ENCODE results near the gene RIC3.

Gene RIC3

DNA sequence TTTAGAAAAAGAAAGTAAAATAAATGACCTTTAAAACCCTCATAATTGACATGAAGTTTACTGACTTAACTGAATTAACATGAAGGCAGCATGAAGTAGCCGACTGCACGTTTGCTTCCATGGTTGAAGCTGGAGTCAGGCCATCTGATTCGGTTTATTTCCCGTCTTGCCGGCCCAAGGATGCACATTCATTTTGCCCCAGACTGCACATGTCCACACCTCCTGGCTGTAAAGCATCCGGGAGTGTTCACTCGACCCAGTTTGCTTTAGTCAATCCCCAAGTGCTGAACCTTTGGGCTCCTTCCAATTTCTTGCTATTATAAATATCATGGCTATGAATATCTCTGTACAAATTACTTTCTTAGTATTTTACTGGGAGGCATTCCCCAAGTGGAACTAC is 105.5 kb downstream of the RIC3 start:
- Histone ChIP-seq H2BK12ac (ENCODE audit: low read length in 2 of 2) (no peak overlapping the region), H3K4me3 (ENCODE audit: insufficient read depth in 1 of 2, low read depth in 1 of 2, low read length in 2 of 2) (peak overlapping the region in 1 of 2 experiments; percentile 50), H2AK5ac (ENCODE audit: low read length, severe bottlenecking) (no peak overlapping the region), H3K4me2 (ENCODE audit: low read length, poor library complexity, severe bottlenecking) (no peak overlapping the region), H4K8ac (ENCODE audit: low read length) (no peak overlapping the region), H3K4me1 (ENCODE audit: control insufficient read depth, insufficient read depth, low read depth, low read length) (peaks cover 4% of the 10 kb centered on the region), H3K27me3 (ENCODE audit: control insufficient read depth in 1 of 2, insufficient read depth in 1 of 2, low read length in 2 of 2) (peaks cover 0 to 22% of the 10 kb centered on the region in 2 experiments), H3K14ac (ENCODE audit: low read length in 2 of 2) (no peak overlapping the region), H3K27ac (ENCODE audit: low read length, poor library complexity, severe bottlenecking) (no peak overlapping the region), H3K9me3 (ENCODE audit: control insufficient read depth, low read length) (no peaks in the 10 kb centered on the region), H3K9ac (ENCODE audit: low read length) (peak overlapping the region; percentile 34), H2BK5ac (ENCODE audit: low read depth, low read length, poor library complexity, severe bottlenecking) (no peak overlapping the region), H2BK120ac (ENCODE audit: low read depth, low read length) (no peak overlapping the region), H3K79me1 (replicated peaks; ENCODE audit: low read length, poor library complexity, severe bottlenecking) (no peaks in the 10 kb centered on the region), H4K91ac (ENCODE audit: low read length) (no peak overlapping the region), H2AFZ (ENCODE audit: low read depth, low read length) (no peak overlapping the region), H3K36me3 (ENCODE audit: control insufficient read depth in 1 of 2, insufficient read depth in 2 of 2, low read depth in 1 of 2, low read length in 2 of 2) (no peaks in the 10 kb centered on the region), H3K18ac (ENCODE audit: low read depth in 1 of 2, low read length in 2 of 2) (no peak overlapping the region), H2BK15ac (ENCODE audit: low read depth, poor library complexity, severe bottlenecking) (no peak overlapping the region), H3K4ac (ENCODE audit: low read depth in 1 of 2, low read length in 2 of 2) (no peak overlapping the region), H3K23ac (ENCODE audit: low read length in 2 of 2) (no peak overlapping the region)
- no peak for DNase-seq
- 95% methylated on average over 5 of the region's 7 CpGs for WGBS

DNA sequence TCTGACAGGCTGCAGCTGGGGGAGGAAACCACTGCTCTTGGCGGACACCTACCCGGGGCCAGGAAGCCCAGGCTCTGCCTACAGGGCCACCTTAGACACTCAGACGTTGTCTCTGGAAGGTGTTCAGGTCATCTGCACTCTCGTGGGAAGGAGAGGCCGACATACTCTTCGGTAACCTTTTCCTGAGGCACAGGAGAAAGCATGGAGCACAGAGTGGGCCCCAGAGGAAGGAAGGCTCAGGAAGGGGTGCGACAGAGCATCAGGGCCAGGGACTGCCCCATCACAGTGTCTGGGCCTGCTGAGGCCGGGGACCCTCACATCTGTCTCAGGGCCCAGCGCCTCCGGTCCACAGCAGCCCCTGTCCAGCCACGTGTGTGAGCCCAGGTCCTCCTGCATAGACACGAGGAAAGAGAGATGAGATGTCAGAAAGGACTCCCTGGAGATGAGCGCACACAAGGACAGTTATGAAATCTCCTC is 106.0 kb downstream of the RIC3 start:
- Histone ChIP-seq H2BK12ac (ENCODE audit: low read length in 2 of 2) (no peak overlapping the region), H3K18ac (ENCODE audit: low read depth in 1 of 2, low read length in 2 of 2) (no peak overlapping the region), H2AFZ (ENCODE audit: low read depth, low read length) (no peak overlapping the region), H3K23ac (ENCODE audit: low read length in 2 of 2) (no peak overlapping the region), H3K27me3 (ENCODE audit: control insufficient read depth in 1 of 2, insufficient read depth in 1 of 2, low read length in 2 of 2) (peaks cover 0 to 22% of the 10 kb centered on the region in 2 experiments), H3K14ac (ENCODE audit: low read length in 2 of 2) (no peak overlapping the region), H3K9ac (ENCODE audit: low read length) (peak overlapping the region; percentile 34), H3K4ac (ENCODE audit: low read depth in 1 of 2, low read length in 2 of 2) (no peak overlapping the region), H3K79me1 (replicated peaks; ENCODE audit: low read length, poor library complexity, severe bottlenecking) (no peaks in the 10 kb centered on the region), H3K4me1 (ENCODE audit: control insufficient read depth, insufficient read depth, low read depth, low read length) (no peaks in the 10 kb centered on the region), H2BK5ac (ENCODE audit: low read depth, low read length, poor library complexity, severe bottlenecking) (no peak overlapping the region), H3K4me2 (ENCODE audit: low read length, poor library complexity, severe bottlenecking) (no peak overlapping the region), H3K36me3 (ENCODE audit: control insufficient read depth in 1 of 2, insufficient read depth in 2 of 2, low read depth in 1 of 2, low read length in 2 of 2) (no peaks in the 10 kb centered on the region), H3K27ac (ENCODE audit: low read length, poor library complexity, severe bottlenecking) (no peak overlapping the region), H2BK15ac (ENCODE audit: low read depth, poor library complexity, severe bottlenecking) (no peak overlapping the region), H3K4me3 (ENCODE audit: insufficient read depth in 1 of 2, low read depth in 1 of 2, low read length in 2 of 2) (peak overlapping the region in 1 of 2 experiments; percentile 50), H4K91ac (ENCODE audit: low read length) (no peak overlapping the region), H2AK5ac (ENCODE audit: low read length, severe bottlenecking) (no peak overlapping the region), H4K8ac (ENCODE audit: low read length) (no peak overlapping the region), H2BK120ac (ENCODE audit: low read depth, low read length) (no peak overlapping the region), H3K9me3 (ENCODE audit: control insufficient read depth, low read length) (no peaks in the 10 kb centered on the region)
- 88% methylated on average over 12 of the region's 13 CpGs for WGBS
- no peak for DNase-seq

DNA sequence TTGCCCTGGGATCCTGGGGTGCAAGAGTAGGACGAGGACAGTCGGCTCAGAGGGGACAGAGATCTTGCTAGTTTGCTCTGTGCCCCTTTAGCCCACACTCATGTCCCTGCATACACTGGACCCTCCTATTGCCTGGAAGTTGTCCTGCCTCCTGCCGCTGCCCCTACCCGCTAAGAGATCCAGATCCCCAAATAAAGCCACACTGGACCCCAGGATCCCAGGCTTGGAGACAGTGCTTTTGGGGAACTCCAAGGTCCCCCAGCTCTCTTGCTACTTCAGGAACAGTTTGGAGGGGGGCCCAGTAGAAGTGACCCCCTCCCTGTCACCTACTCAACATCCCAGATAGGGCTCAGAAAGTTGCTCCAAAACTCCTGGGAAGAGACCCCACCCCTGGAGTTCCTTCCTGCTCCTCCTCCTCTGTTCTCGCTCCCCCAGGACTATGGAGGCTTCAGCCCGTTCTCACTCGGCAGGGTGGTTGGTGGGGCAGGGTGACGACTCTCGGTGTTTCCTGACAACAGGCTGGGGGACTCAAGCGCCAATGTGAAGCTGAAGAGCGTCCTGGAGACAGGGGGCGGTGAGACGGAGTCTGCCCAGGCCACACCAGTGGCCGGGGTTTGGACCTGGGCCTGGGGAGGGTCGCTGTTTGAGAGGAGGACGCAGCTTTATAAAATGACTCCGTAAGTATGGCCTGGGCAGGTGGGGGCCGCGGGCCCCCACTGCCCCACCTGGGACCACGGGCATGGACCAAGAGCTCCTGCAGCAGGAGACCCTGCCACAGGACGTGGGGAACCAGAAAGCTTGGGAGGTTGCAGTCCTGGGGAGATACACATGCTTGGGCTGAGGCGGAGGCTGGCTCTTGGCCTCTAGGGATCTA is 107.0 kb downstream of the RIC3 start:
- Histone ChIP-seq H3K36me3 (ENCODE audit: control insufficient read depth in 1 of 2, insufficient read depth in 2 of 2, low read depth in 1 of 2, low read length in 2 of 2) (no peaks in the 10 kb centered on the region), H3K4ac (ENCODE audit: low read depth in 1 of 2, low read length in 2 of 2) (no peak overlapping the region)
- 86% methylated on average over 22 of the region's 22 CpGs for WGBS

DNA sequence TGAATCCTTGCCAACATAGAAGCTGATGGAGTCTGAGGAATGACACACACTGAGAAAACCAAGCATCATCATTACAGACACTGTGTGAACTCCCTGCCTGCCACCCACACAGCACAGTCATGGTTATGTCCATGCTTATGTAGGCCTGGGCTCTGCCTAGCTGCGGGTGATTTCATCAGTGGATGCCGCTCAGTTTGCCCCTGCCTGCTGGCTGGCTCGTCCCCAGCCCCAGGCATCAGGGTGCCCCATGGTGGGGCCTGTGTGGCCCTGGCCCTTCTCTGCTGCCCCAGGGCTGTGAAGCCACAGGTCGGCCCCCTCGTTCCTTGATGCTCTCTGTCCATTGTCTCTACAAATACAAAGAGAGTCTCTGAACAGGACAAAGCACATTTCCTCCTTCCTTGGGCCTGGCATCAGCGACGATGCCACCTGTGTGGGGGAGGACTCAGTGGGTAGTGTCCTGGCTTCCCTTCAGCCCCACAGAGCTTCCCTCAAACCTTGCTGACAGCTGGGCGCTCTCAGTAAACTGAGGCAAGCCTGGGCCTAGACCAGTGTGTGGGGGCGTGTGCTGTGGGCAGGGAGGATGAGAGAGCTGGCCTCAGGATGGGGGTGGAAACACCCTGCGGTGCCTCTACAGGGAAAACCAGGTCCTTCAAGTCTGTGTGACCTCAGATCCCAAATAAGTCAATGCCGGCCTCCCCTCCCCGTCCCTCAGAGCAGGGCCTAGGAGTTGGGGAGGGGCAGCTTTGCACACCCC is 107.8 kb downstream of the RIC3 start:
- Histone ChIP-seq H2AFZ (ENCODE audit: low read depth, low read length) (no peak overlapping the region), H3K4ac (ENCODE audit: low read depth in 1 of 2, low read length in 2 of 2) (peak overlapping the region in 1 of 2 experiments; percentile 13), H3K27me3 (ENCODE audit: control insufficient read depth in 1 of 2, insufficient read depth in 1 of 2, low read length in 2 of 2) (peaks cover 0 to 7% of the 10 kb centered on the region in 2 experiments), H2BK5ac (ENCODE audit: low read depth, low read length, poor library complexity, severe bottlenecking) (no peak overlapping the region), H3K4me1 (ENCODE audit: control insufficient read depth, insufficient read depth, low read depth, low read length) (no peaks in the 10 kb centered on the region), H2BK15ac (ENCODE audit: low read depth, poor library complexity, severe bottlenecking) (no peak overlapping the region), H3K79me1 (replicated peaks; ENCODE audit: low read length, poor library complexity, severe bottlenecking) (no peaks in the 10 kb centered on the region), H4K8ac (ENCODE audit: low read length) (no peak overlapping the region), H2BK12ac (ENCODE audit: low read length in 2 of 2) (no peak overlapping the region), H2BK120ac (ENCODE audit: low read depth, low read length) (peak overlapping the region; percentile 13), H4K91ac (ENCODE audit: low read length) (no peak overlapping the region), H3K4me3 (ENCODE audit: insufficient read depth in 1 of 2, low read depth in 1 of 2, low read length in 2 of 2) (no peak overlapping the region), H3K36me3 (ENCODE audit: control insufficient read depth in 1 of 2, insufficient read depth in 2 of 2, low read depth in 1 of 2, low read length in 2 of 2) (no peaks in the 10 kb centered on the region), H3K9ac (ENCODE audit: low read length) (peak overlapping the region; percentile 73), H3K23ac (ENCODE audit: low read length in 2 of 2) (no peak overlapping the region), H2AK5ac (ENCODE audit: low read length, severe bottlenecking) (no peak overlapping the region), H3K9me3 (ENCODE audit: control insufficient read depth, low read length) (no peaks in the 10 kb centered on the region), H3K18ac (ENCODE audit: low read depth in 1 of 2, low read length in 2 of 2) (no peak overlapping the region), H3K14ac (ENCODE audit: low read length in 2 of 2) (peak overlapping the region in 1 of 2 experiments; percentile 62), H3K27ac (ENCODE audit: low read length, poor library complexity, severe bottlenecking) (no peak overlapping the region), H3K4me2 (ENCODE audit: low read length, poor library complexity, severe bottlenecking) (no peak overlapping the region)
- WGBS, result 91% methylated on average over 12 of the region's 12 CpGs
- DNase-seq, result no peak

More for the DNA sequence above, 107.0 kb downstream of the RIC3 start:
- H2BK12ac ChIP-seq (ENCODE audit: low read length in 2 of 2), result no peak overlapping the region
- no peak overlapping the region for H2BK15ac ChIP-seq (ENCODE audit: low read depth, poor library complexity, severe bottlenecking)
- H3K27me3 ChIP-seq (ENCODE audit: control insufficient read depth in 1 of 2, insufficient read depth in 1 of 2, low read length in 2 of 2), result peaks cover 0 to 14% of the 10 kb centered on the region in 2 experiments
- H2BK5ac ChIP-seq (ENCODE audit: low read depth, low read length, poor library complexity, severe bottlenecking), result no peak overlapping the region
- H3K23ac ChIP-seq (ENCODE audit: low read length in 2 of 2), result no peak overlapping the region
- no peak overlapping the region for H4K8ac ChIP-seq (ENCODE audit: low read length)
- DNase-seq, result no peak
- no peaks in the 10 kb centered on the region for H3K4me1 ChIP-seq (ENCODE audit: control insufficient read depth, insufficient read depth, low read depth, low read length)
- no peak overlapping the region for H3K27ac ChIP-seq (ENCODE audit: low read length, poor library complexity, severe bottlenecking)
- no peak overlapping the region for H2AK5ac ChIP-seq (ENCODE audit: low read length, severe bottlenecking)
- H3K4me2 ChIP-seq (ENCODE audit: low read length, poor library complexity, severe bottlenecking), result no peak overlapping the region
- H4K91ac ChIP-seq (ENCODE audit: low read length), result no peak overlapping the region
- H3K9me3 ChIP-seq (ENCODE audit: control insufficient read depth, low read length), result no peaks in the 10 kb centered on the region
- no peak overlapping the region for H3K18ac ChIP-seq (ENCODE audit: low read depth in 1 of 2, low read length in 2 of 2)
- no peak overlapping the region for H3K4me3 ChIP-seq (ENCODE audit: insufficient read depth in 1 of 2, low read depth in 1 of 2, low read length in 2 of 2)
- H3K79me1 ChIP-seq (replicated peaks; ENCODE audit: low read length, poor library complexity, severe bottlenecking), result no peaks in the 10 kb centered on the region
- no peak overlapping the region for H2AFZ ChIP-seq (ENCODE audit: low read depth, low read length)
- H2BK120ac ChIP-seq (ENCODE audit: low read depth, low read length), result no peak overlapping the region
- peak overlapping the region in 1 of 2 experiments; percentile 36 for H3K14ac ChIP-seq (ENCODE audit: low read length in 2 of 2)
- H3K9ac ChIP-seq (ENCODE audit: low read length), result no peak overlapping the region

Data from mesenchymal stem cell (in vitro differentiated cells and primary cell).